Neuronal stem cell (in vitro differentiated cells): ENCODE results near the gene EMP2.

Experiments used
- DNase-seq: peaks from one replicate; pipeline ENCODE4 v3.0.0-alpha.2; 2013; ENCODE audit warnings: low spot score
- H2AFZ ChIP-seq: one replicate; pipeline ENCODE4 v1.6.1; 2013; ENCODE audit warnings: mild to moderate bottlenecking, low read length, inconsistent platforms
- H2AK5ac ChIP-seq: 2 replicates; pipeline ENCODE4 v1.6.1; 2013; ENCODE audit warnings: low read depth, mild to moderate bottlenecking, inconsistent platforms, low read length, moderate library complexity, mixed read lengths
- H2BK120ac ChIP-seq: 2 replicates; pipeline ENCODE4 v1.6.1; 2013; ENCODE audit warnings: low read depth, mild to moderate bottlenecking, inconsistent platforms, low read length, moderate library complexity, mixed read lengths
- H2BK12ac ChIP-seq: one replicate; pipeline ENCODE4 v1.6.1; 2013; ENCODE audit warnings: low read length, inconsistent platforms
- H2BK15ac ChIP-seq: 2 replicates; pipeline ENCODE4 v1.6.1; 2013; ENCODE audit warnings: mild to moderate bottlenecking, low read length, inconsistent platforms, mixed read lengths
- H2BK5ac ChIP-seq: one replicate; pipeline ENCODE4 v1.6.1; 2013; ENCODE audit warnings: inconsistent platforms, mild to moderate bottlenecking, low read length, moderate library complexity
- H3K14ac ChIP-seq: one replicate; pipeline ENCODE4 v1.6.1; 2013; ENCODE audit warnings: low read length, inconsistent platforms
- H3K18ac ChIP-seq: 2 replicates; pipeline ENCODE4 v1.6.1; 2013; ENCODE audit warnings: low read length, inconsistent platforms
- H3K23ac ChIP-seq: 2 replicates; pipeline ENCODE4 v1.6.1; 2013; ENCODE audit warnings: low read depth, mild to moderate bottlenecking, mixed read lengths, low read length, inconsistent platforms; ENCODE audit not compliant: poor library complexity
- H3K27ac ChIP-seq: replicated peaks from 3 replicates; pipeline ENCODE4 v1.5.1; 2013; ENCODE audit warnings: low read length, inconsistent platforms
- H3K27me3 ChIP-seq, 3 experiments: 2 replicates each; pipeline ENCODE4 v1.6.1; 2013; ENCODE audit warnings: low read length in 3 of 3, mild to moderate bottlenecking in 2 of 3, inconsistent platforms in 1 of 3, low read depth in 1 of 3, mixed read lengths in 1 of 3, moderate library complexity in 1 of 3; ENCODE audit not compliant: control insufficient read depth in 3 of 3, insufficient read depth in 3 of 3
- H3K36me3 ChIP-seq, 2 donors: replicated peaks in 1 of 2; 2 replicates each; pipeline ENCODE4 v1.6.1; 2013; ENCODE audit warnings: low read length in 2 of 2; ENCODE audit not compliant: control insufficient read depth in 2 of 2, insufficient read depth in 2 of 2
- H3K4ac ChIP-seq: 2 replicates; pipeline ENCODE4 v1.6.1; 2013; ENCODE audit warnings: inconsistent platforms, mild to moderate bottlenecking, low read length, moderate library complexity
- H3K4me1 ChIP-seq, 2 donors: 1 replicate in 1 of 2; 2 replicates in 1 of 2; pipeline ENCODE4 v1.6.1; 2013; ENCODE audit warnings: low read length in 2 of 2, low read depth in 1 of 2; ENCODE audit not compliant: control insufficient read depth in 2 of 2, insufficient read depth in 1 of 2
- H3K4me2 ChIP-seq: one replicate; pipeline ENCODE4 v1.6.1; 2013; ENCODE audit warnings: mild to moderate bottlenecking, low read length, inconsistent platforms; ENCODE audit not compliant: insufficient read depth, poor library complexity, severe bottlenecking
- H3K4me3 ChIP-seq, 2 donors: 2 replicates each; pipeline ENCODE4 v1.5.1; 2013; ENCODE audit warnings: low read length in 2 of 2, mild to moderate bottlenecking in 2 of 2, inconsistent platforms in 1 of 2, moderate library complexity in 1 of 2
- H3K79me1 ChIP-seq: one replicate; pipeline ENCODE4 v1.6.1; 2013; ENCODE audit warnings: low read depth, mild to moderate bottlenecking, inconsistent platforms, low read length, moderate library complexity
- H3K9ac ChIP-seq: one replicate; pipeline ENCODE4 v1.6.1; 2013; ENCODE audit warnings: mild to moderate bottlenecking, low read depth, low read length, inconsistent platforms; ENCODE audit not compliant: poor library complexity
- H3K9me3 ChIP-seq, 2 donors: replicated peaks in 1 of 2; 2 replicates each; pipeline versions ENCODE3 to v1.6.1; 2013; ENCODE audit warnings: low read length in 2 of 2, mild to moderate bottlenecking in 2 of 2, inconsistent platforms in 1 of 2, low read depth in 1 of 2, mixed read lengths in 1 of 2, moderate library complexity in 1 of 2; ENCODE audit not compliant: control insufficient read depth in 2 of 2, insufficient read depth in 1 of 2
- H4K8ac ChIP-seq: one replicate; pipeline ENCODE4 v1.6.1; 2013; ENCODE audit warnings: low read depth, mild to moderate bottlenecking, inconsistent platforms, low read length, moderate library complexity
- H4K91ac ChIP-seq: one replicate; pipeline ENCODE4 v1.6.1; 2013; ENCODE audit warnings: low read length, low read depth, mild to moderate bottlenecking, inconsistent platforms; ENCODE audit not compliant: poor library complexity
- WGBS, 2 donors: extraction: QIAGEN DNeasy Blood & Tissue Kit; methylation state at CpG; one replicate each; pipeline ENCODE4 v1.1.7; 2013; ENCODE audit warnings: missing lambda C conversion rate in 2 of 2, mixed read lengths in 1 of 2; ENCODE audit not compliant: insufficient read length in 2 of 2, insufficient replicate concordance in 1 of 2; ENCODE audit errors: extremely low coverage in 2 of 2; 5-methylcytosine and 5-hydroxymethylcytosine counted together

The EMP2 gene

DNA sequence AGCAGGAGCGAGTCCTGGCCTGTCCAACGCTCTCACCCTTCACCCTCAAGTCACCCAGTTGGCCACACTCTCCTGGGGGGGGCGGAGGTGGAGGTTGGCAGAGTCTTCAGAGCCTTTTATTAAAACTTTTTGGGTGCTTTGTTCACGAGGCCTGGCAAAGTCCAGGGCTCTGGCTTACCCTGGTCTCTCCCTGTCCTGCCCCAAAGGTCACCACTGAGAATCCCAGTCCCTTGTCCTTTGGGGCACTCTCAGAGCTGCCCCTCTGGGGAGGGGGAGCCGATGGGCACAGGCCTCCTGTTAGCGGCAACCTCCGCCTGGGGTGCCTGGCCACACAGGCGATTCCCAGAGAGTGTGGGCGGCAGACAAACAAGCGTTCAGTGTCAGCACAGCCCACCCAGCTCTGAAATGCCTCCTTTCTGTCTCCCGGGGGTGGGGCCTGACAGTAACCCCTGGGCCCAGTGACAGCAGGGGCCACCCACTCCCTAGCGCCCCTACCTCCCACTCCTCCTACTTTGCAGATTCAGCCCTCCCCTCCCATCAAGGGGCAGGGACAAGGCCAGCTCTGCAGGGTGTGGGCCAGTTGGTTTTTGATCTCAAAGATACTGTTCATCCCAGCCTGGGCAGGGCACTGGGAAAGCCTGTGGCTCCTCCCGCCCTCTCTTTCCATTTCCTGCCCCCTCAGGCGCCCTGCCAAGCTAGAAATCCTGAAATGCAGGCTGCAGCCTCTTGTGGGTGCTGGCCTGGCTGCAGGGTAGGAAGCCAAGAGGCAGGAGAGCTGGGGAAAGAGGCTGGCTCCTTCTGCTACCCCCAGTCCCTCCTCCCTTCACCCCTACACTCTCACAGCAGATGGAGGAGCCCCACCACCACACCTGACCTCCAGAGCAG, 36.6 kb upstream of the EMP2 start:
- H3K27ac ChIP-seq: no peak overlapping the region

DNA sequence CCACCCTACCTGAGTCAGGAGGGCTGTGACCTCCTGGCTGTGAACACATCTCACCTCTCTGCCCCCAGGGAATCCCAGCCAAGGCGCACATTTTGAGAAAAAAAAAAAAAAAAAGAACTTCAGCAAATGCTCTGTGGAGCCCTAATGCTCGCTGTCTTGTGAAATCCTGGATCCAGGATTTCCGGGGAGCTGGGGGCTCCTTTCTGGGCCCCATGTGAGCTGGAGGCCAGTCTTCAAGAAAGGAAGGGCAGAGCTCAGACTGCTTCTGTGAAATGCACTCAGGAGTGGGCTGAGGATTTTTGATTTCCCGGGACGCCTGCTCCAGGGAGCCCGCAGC, 36.0 kb upstream of the EMP2 start:
- Histone ChIP-seq H3K79me1 (no peaks in the 10 kb centered on the region), H3K9me3 (no peaks in the 10 kb centered on the region), H4K8ac (no peak overlapping the region), H3K4me1 (peaks cover 11 to 20% of the 10 kb centered on the region in 2 donors), H3K9ac (no peak overlapping the region), H2BK5ac (peak overlapping the region; percentile 39), H2BK15ac (no peak overlapping the region), H3K36me3 (no peaks in the 10 kb centered on the region), H3K18ac (peak overlapping the region; percentile 80), H3K4me3 (no peak overlapping the region), H2AK5ac (no peak overlapping the region), H2AFZ (peak overlapping the region; percentile 83), H3K27ac (no peak overlapping the region), H3K14ac (no peak overlapping the region), H3K23ac (peak overlapping the region; percentile 17), H3K4me2 (no peak overlapping the region), H3K27me3 (peaks cover 0 to 54% (median 0%) of the 10 kb centered on the region in 3 experiments), H4K91ac (no peak overlapping the region), H3K4ac (no peak overlapping the region), H2BK12ac (no peak overlapping the region), H2BK120ac (no peak overlapping the region)
- no CpG with 5 or more reads among the region's 6 CpGs for WGBS, 2 donors
- no peak for DNase-seq

More for the DNA sequence above, 36.6 kb upstream of the EMP2 start:
- H4K91ac ChIP-seq: peak overlapping the region; percentile 61
- peak overlapping the region; percentile 95 for H2BK15ac ChIP-seq
- peak overlapping the region; percentile 32 for H3K14ac ChIP-seq
- H2AFZ ChIP-seq: peak overlapping the region; percentile 83
- no peaks in the 10 kb centered on the region for H3K79me1 ChIP-seq
- no peak for DNase-seq
- peak overlapping the region; percentile 17 for H3K23ac ChIP-seq
- peaks cover 11 to 20% of the 10 kb centered on the region in 2 donors for H3K4me1 ChIP-seq
- H2AK5ac ChIP-seq: no peak overlapping the region
- no peak overlapping the region for H3K4me3 ChIP-seq
- H3K4ac ChIP-seq: no peak overlapping the region
- H3K4me2 ChIP-seq: no peak overlapping the region
- peaks cover 0 to 54% (median 0%) of the 10 kb centered on the region in 3 experiments for H3K27me3 ChIP-seq
- no peak overlapping the region for H4K8ac ChIP-seq
- peak overlapping the region; percentile 39 for H2BK5ac ChIP-seq
- no peaks in the 10 kb centered on the region for H3K36me3 ChIP-seq
- WGBS, 2 donors: no CpG with 5 or more reads among the region's 14 CpGs
- H3K9ac ChIP-seq: no peak overlapping the region
- no peak overlapping the region for H2BK120ac ChIP-seq
- H3K9me3 ChIP-seq: no peaks in the 10 kb centered on the region
- peak overlapping the region; percentile 80 for H3K18ac ChIP-seq
- no peak overlapping the region for H2BK12ac ChIP-seq

DNA sequence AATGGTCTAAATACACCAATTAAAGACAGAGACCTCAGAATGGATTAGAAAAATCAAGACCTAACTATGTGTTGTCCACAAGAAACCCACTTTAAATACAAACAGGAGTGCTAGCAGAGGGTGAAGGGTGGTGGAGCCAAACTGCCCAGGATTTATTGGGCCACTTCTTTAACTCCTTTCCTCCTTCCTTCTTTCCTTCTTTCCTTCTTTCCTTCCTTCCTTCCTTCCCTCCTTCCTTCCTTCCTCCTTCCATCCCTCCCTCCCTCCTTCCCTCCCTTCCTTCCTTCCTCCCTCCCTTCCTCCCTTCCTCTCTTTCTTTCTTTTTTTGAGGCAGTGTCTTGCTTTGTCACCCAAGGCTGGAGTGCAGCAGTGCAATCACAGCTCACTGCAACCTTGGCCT, 34.3 kb upstream of the EMP2 start:
- no peak for DNase-seq
- Histone ChIP-seq H2BK120ac (no peak overlapping the region), H2BK15ac (no peak overlapping the region), H3K9me3 (no peaks in the 10 kb centered on the region), H3K4ac (no peak overlapping the region), H3K27ac (no peak overlapping the region), H3K4me2 (no peak overlapping the region), H3K14ac (no peak overlapping the region), H2BK5ac (no peak overlapping the region), H4K8ac (no peak overlapping the region), H3K23ac (no peak overlapping the region), H2BK12ac (no peak overlapping the region), H3K18ac (no peak overlapping the region), H3K36me3 (no peaks in the 10 kb centered on the region), H3K4me3 (no peak overlapping the region), H2AK5ac (no peak overlapping the region), H3K27me3 (peaks cover 0 to 46% (median 0%) of the 10 kb centered on the region in 3 experiments), H3K79me1 (no peaks in the 10 kb centered on the region), H4K91ac (no peak overlapping the region), H3K9ac (no peak overlapping the region), H2AFZ (no peak overlapping the region), H3K4me1 (peaks cover 11 to 20% of the 10 kb centered on the region in 2 donors)

DNA sequence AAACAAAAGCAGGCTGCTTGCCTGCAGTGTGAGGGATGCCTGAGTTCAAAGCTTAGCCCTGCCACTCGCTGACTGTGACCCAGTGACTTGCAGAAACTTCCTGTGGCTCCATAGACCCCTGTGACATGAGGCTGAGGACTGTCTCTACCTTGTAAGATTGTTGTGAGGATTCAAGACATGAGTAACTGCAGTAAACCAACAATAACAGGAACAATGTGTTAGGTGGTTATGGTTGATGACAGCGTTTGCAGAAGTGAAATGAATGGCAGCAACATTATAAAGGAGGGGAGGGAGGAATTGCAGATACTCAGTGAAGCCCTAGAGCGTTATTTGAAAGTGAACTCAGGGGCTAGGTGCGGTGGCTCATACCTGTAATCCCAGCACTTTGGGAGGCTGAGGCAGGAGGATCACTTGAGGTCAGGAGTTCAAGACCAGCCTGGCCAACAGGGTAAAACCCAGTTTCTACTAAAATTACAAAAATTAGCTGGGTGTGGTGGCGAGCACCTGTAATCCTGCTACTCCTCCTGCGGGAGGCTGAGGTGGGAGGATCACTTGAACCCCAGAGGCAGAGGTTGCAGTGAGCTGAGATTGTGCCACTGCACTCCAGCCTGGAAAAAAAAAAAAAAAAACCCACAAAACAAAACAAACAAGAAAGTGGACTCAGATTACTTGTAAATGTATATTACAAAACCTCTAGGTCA, 33.5 kb upstream of the EMP2 start:
- H3K4ac ChIP-seq: no peak overlapping the region
- no CpG with 5 or more reads among the region's 6 CpGs for WGBS, 2 donors
- no peak overlapping the region for H3K9ac ChIP-seq
- no peak overlapping the region for H2AFZ ChIP-seq
- H3K4me2 ChIP-seq: no peak overlapping the region
- H2BK12ac ChIP-seq: no peak overlapping the region
- no peaks in the 10 kb centered on the region for H3K36me3 ChIP-seq
- H2BK5ac ChIP-seq: no peak overlapping the region
- H2BK15ac ChIP-seq: no peak overlapping the region
- no peak overlapping the region for H3K14ac ChIP-seq
- H3K27me3 ChIP-seq: peaks cover 0 to 39% (median 0%) of the 10 kb centered on the region in 3 experiments
- H3K4me1 ChIP-seq: peaks cover 11 to 19% of the 10 kb centered on the region in 2 donors
- H3K27ac ChIP-seq: no peak overlapping the region
- H2BK120ac ChIP-seq: no peak overlapping the region
- H3K18ac ChIP-seq: no peak overlapping the region
- H3K79me1 ChIP-seq: no peaks in the 10 kb centered on the region
- H4K91ac ChIP-seq: no peak overlapping the region
- H3K4me3 ChIP-seq: no peak overlapping the region
- no peak overlapping the region for H3K23ac ChIP-seq
- no peak overlapping the region for H2AK5ac ChIP-seq
- H3K9me3 ChIP-seq: no peaks in the 10 kb centered on the region
- DNase-seq: no peak
- no peak overlapping the region for H4K8ac ChIP-seq
